Right lobe of liver (tissue), 6 donors: Measurements from ENCODE around the gene ENPP7. TPM values are rescaled to one million over a fixed set of nuclear protein-coding genes. Genes with fewer than 3 reads are reported as not detected.
A peak's percentile ranks its signal among the peaks of the same experiment; 100 is the strongest.
"Not testable (repeated sequence)": the region's sequence is repeated elsewhere in the genome, so short reads cannot be mapped to it uniquely, and the experiment has no call there.

Experiments used
- ATAC-seq, 4 donors: fragments of 200-7000 bp; cut with Tn5 transposase; one replicate each; pipeline ENCODE4 v1.9.1; 2020; ENCODE audit warnings: mild to moderate bottlenecking in 4 of 4, moderate library complexity in 4 of 4
- DNase-seq, 3 donors: peaks; one replicate each; pipeline ENCODE4 v3.0.0-alpha.2; 2020
- H3K27ac ChIP-seq, 3 donors: fragments of 200-600 bp; one replicate each; pipeline ENCODE4 v1.8.0; 2022
- H3K27me3 ChIP-seq, 2 donors: fragments of 200-600 bp; one replicate each; pipeline ENCODE4 v1.8.0; 2022
- H3K36me3 ChIP-seq, 4 donors: fragments of 200-600 bp; sonication (generic) in 1 of 4; one replicate each; pipeline versions ENCODE4 v1.5.1 to v1.8.0; 2017 to 2022; ENCODE audit warnings: control low read depth in 1 of 4
- H3K4me1 ChIP-seq, 4 donors: fragments of 200-600 bp; sonication (generic) in 1 of 4; one replicate each; pipeline versions ENCODE4 v1.5.1 to v1.8.0; 2017 to 2022; ENCODE audit warnings: control low read depth in 1 of 4
- H3K4me3 ChIP-seq, 3 donors: fragments of 200-600 bp; one replicate each; pipeline ENCODE4 v1.8.0; 2022
- H3K9me3 ChIP-seq, 4 donors: fragments of 200-600 bp; sonication (generic) in 1 of 4; one replicate each; pipeline versions ENCODE4 v1.5.1 to v1.8.0; 2017 to 2022; ENCODE audit warnings: control low read depth in 1 of 4
- CTCF ChIP-seq, 4 donors: fragments of 200-600 bp in 3 of 4; fragments of 450-650 bp in 1 of 4; IDR thresholded peaks; one replicate each; pipeline versions ENCODE4 v1.5.1 to v1.8.0; 2016 to 2022; ENCODE audit warnings: antibody characterized with exemption in 4 of 4, mild to moderate bottlenecking in 2 of 4
- POLR2A ChIP-seq: fragments of 450-650 bp; IDR thresholded peaks from one replicate; pipeline ENCODE4 v1.6.1; 2017; ENCODE audit warnings: antibody characterized with exemption, mild to moderate bottlenecking
- WGBS: methylation state at CpG from one replicate; pipeline ENCODE4 v1.1.6; 2018; ENCODE audit warnings: low coverage, low lambda C conversion rate; ENCODE audit not compliant: insufficient coverage; ENCODE audit errors: missing lambda C conversion rate; 5-methylcytosine and 5-hydroxymethylcytosine counted together
- intact Hi-C, 2 donors: fragments of 100-400 bp; cut with DNase I; formaldehyde crosslinking; loops; one replicate each; pipeline versions ENCODE4 v1.11.2 to v1.14.1; 2022
- total RNA-seq, 6 experiments: library from RNA; depleted of rRNA in 2 of 6; stranded (reverse); fragments of >200 nt in 2 of 6; fragmentation: NEBNext Ultra II Directional in 3 of 6; extraction: Animal tissue kit (Norgen Biotek cat#: 25700) in 3 of 6; gene quantifications; one replicate each; pipeline versions ENCODE4 v1.1.0 to v1.2.4, GENCODE V29; 2016 to 2023
- donor health status: DM: no; HTN: yes; CAD: no.
- donor health status: DM: no; HTN: no; CAD: no.
- donor health status: DM: no; HTN: no; CAD: no.
- donor health status: DM: no; HTN: yes; CAD: no.
- donor health status: DM: no; HTN: yes; CAD: no.

The ENPP7 gene
- total RNA-seq, 6 experiments from 2014 or later: 3.4 to 43.2 (median 17.8) TPM

GRCh38 chr17:79765708-79766107, 35.0 kb downstream of the ENPP7 start:
- no peaks in the 10 kb centered on the region for H3K9me3 ChIP-seq
- TF ChIP-seq CTCF (IDR thresholded peaks at IDR 0.05): no peak
- TF ChIP-seq POLR2A: no peak
- H3K27me3 ChIP-seq: no peaks in the 10 kb centered on the region
- intact Hi-C loops: no loop called here
- no peak overlapping the region for H3K4me3 ChIP-seq
- no peak overlapping the region for H3K27ac ChIP-seq
- H3K36me3 ChIP-seq: no peaks in the 10 kb centered on the region
- DNase-seq (no peak), ATAC-seq (no peak)
- 51% methylated on average over 3 of the region's 3 CpGs for WGBS
- no peaks in the 10 kb centered on the region for H3K4me1 ChIP-seq

GRCh38 chr17:79769570-79770506, 39.1 kb downstream of the ENPP7 start:
- TF ChIP-seq POLR2A (no peak), CTCF (IDR thresholded peaks at IDR 0.05) (no peak)
- Histone ChIP-seq H3K27me3 (peaks cover 0 to 14% of the 10 kb centered on the region in 2 donors), H3K4me1 (peaks cover 0 to 5% (median 0%) of the 10 kb centered on the region in 4 donors), H3K4me3 (no peak overlapping the region), H3K36me3 (no peaks in the 10 kb centered on the region), H3K9me3 (no peaks in the 10 kb centered on the region), H3K27ac (no peak overlapping the region)
- WGBS: 59% methylated on average over 7 of the region's 28 CpGs
- DNase-seq (peak in 1 of 3 donors; percentile 33), ATAC-seq (no peak)
- intact Hi-C loops: no loop called here

- Histone ChIP-seq H3K4me1 (peaks cover 0 to 12% (median 0%) of the 10 kb centered on the region in 4 donors), H3K36me3 (no peaks in the 10 kb centered on the region), H3K4me3 (no peak overlapping the region), H3K27ac (no peak overlapping the region), H3K9me3 (no peaks in the 10 kb centered on the region), H3K27me3 (peaks cover 0 to 25% of the 10 kb centered on the region in 2 donors)
- ATAC-seq: no peak
- intact Hi-C loops: no loop called here
- no peak for DNase-seq
- WGBS: 82% methylated on average over 6 of the region's 6 CpGs
- TF ChIP-seq POLR2A: no peak
- TF ChIP-seq CTCF (IDR thresholded peaks at IDR 0.05): no peak
Measured at GRCh38 chr17:79771276-79771675, 40.5 kb downstream of the ENPP7 start.

GRCh38 chr17:79772726-79773125, 42.0 kb downstream of the ENPP7 start:
- WGBS: 60% methylated on average over 5 of the region's 9 CpGs

GRCh38 chr17:79774561-79774975, 43.8 kb downstream of the ENPP7 start:
- no peak overlapping the region for H3K4me3 ChIP-seq
- DNase-seq: no peak
- no peak for TF ChIP-seq POLR2A
- TF ChIP-seq CTCF (IDR thresholded peaks at IDR 0.05): no peak
- no peak for ATAC-seq
- intact Hi-C loops: no loop called here
- no peak overlapping the region for H3K27ac ChIP-seq
- H3K27me3 ChIP-seq: peaks cover 0 to 39% of the 10 kb centered on the region in 2 donors
- no peaks in the 10 kb centered on the region for H3K9me3 ChIP-seq
- H3K4me1 ChIP-seq: peaks cover 0 to 25% (median 0%) of the 10 kb centered on the region in 4 donors
- WGBS: 54% methylated on average over 5 of the region's 8 CpGs
- H3K36me3 ChIP-seq: no peaks in the 10 kb centered on the region

More at GRCh38 chr17:79772726-79773125, 42.0 kb downstream of the ENPP7 start:
- ATAC-seq, H3K9me3 ChIP-seq, H3K36me3 ChIP-seq, intact Hi-C loops, H3K27ac ChIP-seq, H3K4me3 ChIP-seq: not testable (repeated sequence)
- peaks cover 0 to 25% (median 0%) of the 10 kb centered on the region in 4 donors for H3K4me1 ChIP-seq
- peak in 1 of 3 donors; percentile 34 for DNase-seq
- H3K27me3 ChIP-seq: peaks cover 0 to 39% of the 10 kb centered on the region in 2 donors
